Neural cell (in vitro differentiated cells): ENCODE results near the gene RNASEL. TPM values are rescaled to one million over a fixed set of nuclear protein-coding genes. Genes with fewer than 3 reads are reported as not detected.

Experiments
- H2AFZ ChIP-seq: fragments of 200-600, 300-800 bp; sonication (generic), shearing (Covaris generic); 2 replicates; pipeline ENCODE4 v1.6.0; 2014; ENCODE audit warnings: low read depth, mild to moderate bottlenecking, antibody characterized with exemption, low read length, moderate library complexity
- H3F3A ChIP-seq: fragments of 200-600 bp; shearing (Covaris generic); 2 replicates; pipeline ENCODE4 v1.6.1; 2016; ENCODE audit warnings: mild to moderate bottlenecking, moderate library complexity, mixed read lengths, antibody characterized with exemption, low read length; ENCODE audit not compliant: insufficient read depth, poor library complexity, severe bottlenecking
- H3K27ac ChIP-seq: fragments of 200-600, 300-800 bp; sonication (generic), shearing (Covaris generic); 2 replicates; pipeline ENCODE4 v1.5.1; 2014; ENCODE audit warnings: mild to moderate bottlenecking, low read length, moderate library complexity
- H3K27me3 ChIP-seq: fragments of 300-800, 200-600 bp; sonication (generic), shearing (Covaris generic); 2 replicates; pipeline ENCODE4 v1.6.0; 2014; ENCODE audit warnings: mild to moderate bottlenecking, low read depth, low read length, moderate library complexity; ENCODE audit not compliant: insufficient read depth
- H3K36me3 ChIP-seq: fragments of 300-800, 200-600 bp; sonication (generic), shearing (Covaris generic); 2 replicates; pipeline ENCODE4 v1.5.1; 2014; ENCODE audit warnings: mild to moderate bottlenecking, antibody characterized with exemption, low read length, moderate library complexity; ENCODE audit not compliant: insufficient read depth
- H3K4me2 ChIP-seq: fragments of 300-800, 200-600 bp; sonication (generic), shearing (Covaris generic); 2 replicates; pipeline ENCODE4 v1.6.0; 2014; ENCODE audit warnings: mild to moderate bottlenecking, low read length
- H3K4me3 ChIP-seq: fragments of 300-800, 200-600 bp; sonication (generic), shearing (Covaris generic); 2 replicates; pipeline ENCODE4 v1.5.1; 2014; ENCODE audit warnings: mild to moderate bottlenecking, low read length, moderate library complexity
- H3K79me2 ChIP-seq: fragments of 200-600 bp; shearing (Covaris generic); replicated peaks from 2 replicates; pipeline ENCODE4 v1.6.0; 2014; ENCODE audit warnings: mild to moderate bottlenecking, low read length, moderate library complexity; ENCODE audit not compliant: insufficient read depth
- H3K9ac ChIP-seq: fragments of 300-800, 200-600 bp; sonication (generic), shearing (Covaris generic); 2 replicates; pipeline ENCODE4 v1.6.1; 2016; ENCODE audit warnings: mild to moderate bottlenecking, low read length, mixed read lengths
- H3K9me2 ChIP-seq: fragments of 200-600 bp; shearing (Covaris generic); 2 replicates; pipeline ENCODE4 v1.6.1; 2016; ENCODE audit warnings: mild to moderate bottlenecking, low read length, mixed read lengths; ENCODE audit not compliant: insufficient read depth
- H3K9me3 ChIP-seq: fragments of 200-600, 300-800 bp; sonication (generic), shearing (Covaris generic); 2 replicates; pipeline ENCODE4 v1.6.1; 2016; ENCODE audit warnings: mild to moderate bottlenecking, mixed run types, low read length, moderate library complexity, mixed read lengths
- H4K20me1 ChIP-seq: fragments of 200-600 bp; shearing (Covaris generic); 2 replicates; pipeline ENCODE4 v1.6.1; 2016; ENCODE audit warnings: mild to moderate bottlenecking, mixed run types; ENCODE audit not compliant: insufficient read depth
- CTCF ChIP-seq: fragments of 450-650 bp; IDR thresholded peaks from 2 replicates; pipeline ENCODE4 v1.5.1; 2014; ENCODE audit warnings: antibody characterized with exemption, mild to moderate bottlenecking, moderate library complexity; ENCODE audit not compliant: poor library complexity, severe bottlenecking
- EP300 ChIP-seq: fragments of 450-650 bp; conservative IDR thresholded peaks from 2 replicates; pipeline ENCODE4 v1.6.1; 2014; ENCODE audit warnings: antibody characterized with exemption, mild to moderate bottlenecking, moderate library complexity; ENCODE audit not compliant: poor library complexity, severe bottlenecking
- EZH2 ChIP-seq: fragments of 200-600, 300-800 bp; shearing (Covaris generic), sonication (generic); IDR thresholded peaks from 2 replicates; pipeline ENCODE4 v1.6.1; 2014; ENCODE audit warnings: antibody characterized with exemption, low read length, borderline replicate concordance, mild to moderate bottlenecking; ENCODE audit not compliant: insufficient read depth, poor library complexity, severe bottlenecking
- MXI1 ChIP-seq: fragments of 450-650 bp; conservative IDR thresholded peaks from 2 replicates; pipeline ENCODE4 v1.6.1; 2014; ENCODE audit warnings: antibody characterized with exemption, mild to moderate bottlenecking; ENCODE audit not compliant: poor library complexity, severe bottlenecking
- POLR2AphosphoS5 ChIP-seq: IDR thresholded peaks from 2 replicates; pipeline ENCODE4 v1.6.1; 2012
- RAD21 ChIP-seq: fragments of 450-650 bp; conservative IDR thresholded peaks from 2 replicates; pipeline ENCODE4 v1.6.1; 2014; ENCODE audit warnings: antibody characterized with exemption, mild to moderate bottlenecking, moderate library complexity
- REST ChIP-seq: IDR thresholded peaks from 2 replicates; pipeline ENCODE4 v1.6.1; 2012; ENCODE audit warnings: borderline replicate concordance
- SMC3 ChIP-seq: fragments of 450-650 bp; conservative IDR thresholded peaks from 2 replicates; pipeline ENCODE4 v1.6.1; 2014; ENCODE audit warnings: antibody characterized with exemption, mild to moderate bottlenecking, moderate library complexity; ENCODE audit not compliant: poor library complexity
- TAF1 ChIP-seq: IDR thresholded peaks from 2 replicates; pipeline ENCODE4 v1.6.1; 2012; ENCODE audit warnings: low read depth
- polyA plus RNA-seq: library from polyadenylated mRNA; depleted of rRNA; stranded (reverse); fragments of >200 nt; gene quantifications from 2 replicates; pipeline ENCODE4 v1.2.3, GENCODE V29; 2014

The RNASEL gene
- polyA plus RNA-seq, 1 donor from 2014 or later, result 0.47 TPM

GRCh38 chr1:182549811-182550210, 39.2 kb downstream of the RNASEL start:
- H3K27ac ChIP-seq, result no peak overlapping the region
- H3K4me2 ChIP-seq, result no peak overlapping the region
- H3K27me3 ChIP-seq, result no peaks in the 10 kb centered on the region
- no peak overlapping the region for H3K4me3 ChIP-seq
- H3K9me3 ChIP-seq, result no peaks in the 10 kb centered on the region
- H3K36me3 ChIP-seq, result no peaks in the 10 kb centered on the region
- H3F3A ChIP-seq, result no peaks in the 10 kb centered on the region
- H3K9ac ChIP-seq, result no peak overlapping the region
- no peak overlapping the region for H2AFZ ChIP-seq
- no peaks in the 10 kb centered on the region for H3K9me2 ChIP-seq
- no peaks in the 10 kb centered on the region for H4K20me1 ChIP-seq
- no peak for TF ChIP-seq CTCF
- no peak for TF ChIP-seq TAF1
- H3K79me2 ChIP-seq, result no peaks in the 10 kb centered on the region

- no peaks in the 10 kb centered on the region for H3K79me2 ChIP-seq
- H3K9me2 ChIP-seq, result no peaks in the 10 kb centered on the region
- no peaks in the 10 kb centered on the region for H3K36me3 ChIP-seq
- no peaks in the 10 kb centered on the region for H4K20me1 ChIP-seq
- no peak overlapping the region for H3K4me3 ChIP-seq
- H2AFZ ChIP-seq, result no peak overlapping the region
- H3K9ac ChIP-seq, result no peak overlapping the region
- no peaks in the 10 kb centered on the region for H3F3A ChIP-seq
- no peak overlapping the region for H3K4me2 ChIP-seq
- no peak overlapping the region for H3K27ac ChIP-seq
- TF ChIP-seq EZH2 (no peak), CTCF (no peak), MXI1 (no peak), RAD21 (no peak), REST (no peak), EP300 (no peak), TAF1 (no peak), POLR2AphosphoS5 (no peak), SMC3 (no peak)
- H3K9me3 ChIP-seq, result no peaks in the 10 kb centered on the region
- H3K27me3 ChIP-seq, result no peaks in the 10 kb centered on the region
These were observed 39.7 kb downstream of the RNASEL start for GRCh38 chr1:182549346-182549745.
